ENCODE data around the gene ADI1.

GRCh38 chr2:3457524-3458395, 61.6 kb downstream of the ADI1 start:
- TF ChIP-seq, protein P1, sequence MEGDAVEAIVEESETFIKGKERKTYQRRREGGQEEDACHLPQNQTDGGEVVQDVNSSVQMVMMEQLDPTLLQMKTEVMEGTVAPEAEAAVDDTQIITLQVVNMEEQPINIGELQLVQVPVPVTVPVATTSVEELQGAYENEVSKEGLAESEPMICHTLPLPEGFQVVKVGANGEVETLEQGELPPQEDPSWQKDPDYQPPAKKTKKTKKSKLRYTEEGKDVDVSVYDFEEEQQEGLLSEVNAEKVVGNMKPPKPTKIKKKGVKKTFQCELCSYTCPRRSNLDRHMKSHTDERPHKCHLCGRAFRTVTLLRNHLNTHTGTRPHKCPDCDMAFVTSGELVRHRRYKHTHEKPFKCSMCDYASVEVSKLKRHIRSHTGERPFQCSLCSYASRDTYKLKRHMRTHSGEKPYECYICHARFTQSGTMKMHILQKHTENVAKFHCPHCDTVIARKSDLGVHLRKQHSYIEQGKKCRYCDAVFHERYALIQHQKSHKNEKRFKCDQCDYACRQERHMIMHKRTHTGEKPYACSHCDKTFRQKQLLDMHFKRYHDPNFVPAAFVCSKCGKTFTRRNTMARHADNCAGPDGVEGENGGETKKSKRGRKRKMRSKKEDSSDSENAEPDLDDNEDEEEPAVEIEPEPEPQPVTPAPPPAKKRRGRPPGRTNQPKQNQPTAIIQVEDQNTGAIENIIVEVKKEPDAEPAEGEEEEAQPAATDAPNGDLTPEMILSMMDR (IDR thresholded peaks at IDR 0.05): no peak
- TF ChIP-seq POLR2A (IDR thresholded peaks at IDR 0.05) (no peak), EP300 (IDR thresholded peaks at IDR 0.05) (no peak), POLR2AphosphoS5 (IDR thresholded peaks at IDR 0.05) (no peak)
